Measurements from ENCODE around the gene TSPEAR.
A peak's percentile ranks its signal among the peaks of the same experiment; 100 is the strongest.

The TSPEAR gene

GRCh38 chr21:44718093-44718492 is 6.7 kb upstream of the TSPEAR start:
- DNase-seq = no peak

- DNase-seq = no peak
These were observed 5.6 kb upstream of the TSPEAR start for GRCh38 chr21:44716984-44717383.

GRCh38 chr21:44714905-44715304 is 3.5 kb upstream of the TSPEAR start:
- DNase-seq = no peak

- no peak for DNase-seq
These were observed 2.5 kb upstream of the TSPEAR start for GRCh38 chr21:44713846-44714245.

GRCh38 chr21:44713130-44713529 is 1.8 kb upstream of the TSPEAR start:
- no peak for DNase-seq

- DNase-seq = no peak
These were observed 1.0 kb upstream of the TSPEAR start for GRCh38 chr21:44712203-44713028.

- no peak for DNase-seq
These were observed 531 bp downstream of the TSPEAR start for GRCh38 chr21:44710756-44711326.

- DNase-seq = no peak
These were observed 1.1 kb downstream of the TSPEAR start for GRCh38 chr21:44710294-44710665.

- DNase-seq = peak; percentile 44
These were observed 1.7 kb downstream of the TSPEAR start for GRCh38 chr21:44709426-44710293.

- no peak for DNase-seq
These were observed 2.4 kb downstream of the TSPEAR start for GRCh38 chr21:44708866-44709425.

GRCh38 chr21:44708213-44708865 is 3.0 kb downstream of the TSPEAR start:
- no peak for DNase-seq

GRCh38 chr21:44706706-44707581 is 4.4 kb downstream of the TSPEAR start:
- no peak for DNase-seq

GRCh38 chr21:44706026-44706705 is 5.2 kb downstream of the TSPEAR start:
- no peak for DNase-seq

- DNase-seq = no peak
These were observed 6.8 kb downstream of the TSPEAR start for GRCh38 chr21:44704636-44705001.

- DNase-seq = no peak
These were observed 7.4 kb downstream of the TSPEAR start for GRCh38 chr21:44703731-44704635.

GRCh38 chr21:44702973-44703730 is 8.2 kb downstream of the TSPEAR start:
- DNase-seq = no peak

GRCh38 chr21:44702111-44702972 is 9.0 kb downstream of the TSPEAR start:
- no peak for DNase-seq

- DNase-seq = no peak
These were observed 9.8 kb downstream of the TSPEAR start for GRCh38 chr21:44701541-44701940.

Measured in stimulated activated CD4-positive, alpha-beta T cell treated with anti-CD3 and anti-CD28 coated beads, Interleukin-4, amount 100 ng/mL, for 1 hour (primary cell).